GM21737 (cell line): ENCODE measurements around the gene RIMS4.
"Not testable (repeated sequence)": the region's sequence is repeated elsewhere in the genome, so short reads cannot be mapped to it uniquely, and the experiment has no call there.

Experiments used
- ATAC-seq: cut with Tn5 transposase; IDR thresholded peaks from one replicate; pipeline ENCODE4 v1.9.1; 2021; ENCODE audit warnings: mild to moderate bottlenecking, moderate library complexity; ENCODE audit not compliant: unreplicated experiment

Gene RIMS4

DNA sequence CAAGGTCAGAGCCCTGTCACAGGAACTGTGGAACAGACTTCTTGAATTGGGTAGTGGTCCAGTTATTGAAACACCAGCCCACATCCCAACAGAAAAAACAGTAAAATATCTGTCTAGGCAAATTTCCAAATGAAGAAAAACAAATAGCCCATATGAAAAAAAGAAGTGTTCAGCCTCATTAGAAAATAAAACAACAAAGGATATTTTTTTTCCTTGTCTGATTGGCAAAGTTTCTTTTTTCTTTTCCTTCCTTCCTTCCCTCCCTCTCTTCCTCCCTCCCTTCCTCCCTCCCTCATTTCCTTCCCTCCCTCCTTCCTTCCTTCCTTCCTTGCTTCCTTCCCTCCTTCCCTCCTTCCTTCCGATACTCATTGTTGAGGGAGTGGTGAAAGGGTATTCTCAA, 20.6 kb upstream of the RIMS4 start:
- no peak for ATAC-seq

DNA sequence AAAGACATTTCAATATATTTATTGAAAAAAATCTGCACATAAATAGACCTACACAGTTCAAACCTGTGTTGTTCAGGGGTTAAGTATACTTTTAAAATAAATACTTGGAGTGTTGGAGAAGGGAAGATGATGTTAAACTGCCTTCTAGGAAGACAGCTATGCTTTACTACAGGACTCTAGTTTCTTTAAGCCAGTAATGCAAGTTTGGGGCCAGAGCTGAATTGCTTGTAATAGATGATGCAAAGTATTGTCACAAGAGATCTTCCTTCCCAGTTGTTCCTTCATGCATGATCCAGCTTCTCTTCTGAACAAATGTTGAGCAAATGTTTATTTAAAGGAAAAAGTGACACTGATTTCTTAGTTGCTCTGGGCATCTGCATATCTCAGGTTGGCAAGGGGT, 20.2 kb upstream of the RIMS4 start:
- ATAC-seq: no peak

DNA sequence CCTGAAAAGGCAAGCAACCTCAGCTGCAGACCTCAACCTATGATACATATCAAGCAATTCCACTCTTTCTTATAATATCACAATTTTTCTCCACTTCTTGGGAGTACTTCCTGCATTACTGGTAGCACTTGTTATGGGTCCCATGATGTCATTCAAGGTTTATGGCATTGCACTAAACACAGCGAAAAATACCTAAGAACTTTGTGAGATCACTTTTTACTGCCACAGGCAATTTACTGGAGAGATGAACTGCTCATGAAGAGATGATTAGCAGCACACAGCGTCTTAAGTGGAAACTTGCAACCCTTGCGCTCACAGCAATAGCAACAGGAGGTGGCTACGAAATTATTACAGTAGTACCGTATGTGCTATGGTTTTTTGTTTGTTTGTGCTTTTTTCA, 19.3 kb upstream of the RIMS4 start:
- no peak for ATAC-seq

- ATAC-seq: no peak
These were observed 18.3 kb upstream of the RIMS4 start for GRCh38 chr20:44828640-44829039.

- no peak for ATAC-seq
These were observed 17.1 kb upstream of the RIMS4 start for GRCh38 chr20:44827401-44827800.

- ATAC-seq: not testable (repeated sequence)
These were observed 11.2 kb upstream of the RIMS4 start for GRCh38 chr20:44821576-44821975.

GRCh38 chr20:44819936-44820335, 9.6 kb upstream of the RIMS4 start:
- no peak for ATAC-seq

DNA sequence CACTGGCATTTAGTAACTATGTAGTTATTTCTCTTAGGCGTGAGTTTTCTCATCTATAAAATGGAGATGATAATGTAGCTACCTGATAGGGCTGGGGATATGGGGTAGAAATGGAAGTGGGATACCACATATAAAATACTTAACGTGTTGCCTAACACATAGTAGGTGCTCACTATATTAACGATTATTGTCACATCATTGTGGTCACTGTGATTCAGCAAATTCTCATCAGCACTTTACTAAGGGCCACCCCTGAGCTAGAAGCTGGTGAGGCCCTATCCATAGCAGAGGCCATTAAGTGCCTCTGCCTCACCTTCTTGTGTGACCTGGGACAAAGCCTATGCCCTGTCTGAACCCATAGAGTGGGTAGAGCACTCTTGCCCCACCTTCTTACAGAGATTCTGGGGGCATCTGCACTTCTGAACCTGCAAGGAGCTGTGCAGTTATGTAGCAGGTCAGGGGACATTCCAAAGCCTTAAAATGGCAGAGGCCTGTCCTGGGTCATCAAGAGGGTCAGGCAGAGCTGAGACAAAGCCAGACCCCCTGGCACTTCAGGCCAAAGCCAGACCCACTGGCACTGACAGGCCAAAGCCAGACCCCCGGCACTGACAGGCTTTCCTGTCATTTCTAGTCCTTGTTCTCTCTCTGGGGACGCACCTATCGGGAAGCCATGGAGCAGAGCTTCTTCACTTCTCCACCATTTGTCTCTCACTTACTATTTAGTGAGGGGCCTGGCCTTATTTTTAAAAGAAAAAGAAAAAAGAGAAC, 7.0 kb upstream of the RIMS4 start:
- no peak for ATAC-seq

GRCh38 chr20:44814937-44815336, 4.6 kb upstream of the RIMS4 start:
- no peak for ATAC-seq

DNA sequence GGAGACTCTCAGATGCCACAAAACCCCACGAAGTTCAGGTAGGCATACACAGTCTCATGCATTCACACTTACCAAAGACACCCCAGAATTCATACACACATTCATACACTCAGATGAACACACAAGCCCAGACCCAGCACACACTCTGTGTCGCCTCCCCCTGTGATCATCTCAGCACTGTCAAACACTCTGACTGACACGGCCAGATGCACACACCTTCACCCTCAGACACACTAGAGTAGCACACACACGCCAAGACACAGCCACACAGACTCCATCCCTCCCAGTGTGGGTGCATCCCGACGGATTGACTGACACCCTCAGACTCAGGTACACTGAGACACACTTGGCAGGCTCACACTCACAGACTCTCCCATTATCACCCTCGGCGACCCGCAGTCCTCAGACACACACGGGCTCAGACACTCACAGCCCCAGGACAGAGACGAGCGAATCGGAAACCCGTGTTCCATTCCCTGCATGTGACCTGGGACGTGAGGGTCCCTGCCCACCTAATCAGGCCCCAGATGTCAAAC, 872 bp upstream of the RIMS4 start:
- no peak for ATAC-seq

GRCh38 chr20:44810061-44810390, 320 bp downstream of the RIMS4 start:
- ATAC-seq: no peak

GRCh38 chr20:44809380-44810060, 826 bp downstream of the RIMS4 start:
- no peak for ATAC-seq

GRCh38 chr20:44807684-44808056, 2.7 kb downstream of the RIMS4 start:
- ATAC-seq: no peak

GRCh38 chr20:44807051-44807683, 3.2 kb downstream of the RIMS4 start:
- ATAC-seq: no peak

GRCh38 chr20:44805979-44806620, 4.2 kb downstream of the RIMS4 start:
- ATAC-seq: no peak

GRCh38 chr20:44805335-44805978, 4.9 kb downstream of the RIMS4 start:
- ATAC-seq: no peak

GRCh38 chr20:44803383-44803941, 6.9 kb downstream of the RIMS4 start:
- ATAC-seq: no peak

DNA sequence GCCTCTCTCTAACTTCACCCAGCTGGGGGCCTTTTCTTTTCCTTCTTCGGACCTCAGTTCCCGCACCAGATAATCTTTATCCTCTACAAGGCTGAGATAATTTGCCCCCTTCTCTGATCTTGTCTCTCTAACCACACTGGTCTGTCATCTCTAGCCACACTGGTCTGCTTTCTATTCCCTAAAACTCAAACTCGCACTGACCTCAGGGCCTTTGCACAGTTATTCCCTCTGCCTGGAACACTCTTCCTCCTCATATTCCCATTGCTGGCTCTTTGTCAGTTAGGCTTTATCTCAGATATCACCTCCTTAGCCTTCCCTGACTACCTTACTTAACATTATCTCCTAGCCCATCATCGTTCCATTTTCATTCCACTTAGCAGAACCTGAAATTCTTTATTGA, 7.6 kb downstream of the RIMS4 start:
- ATAC-seq: no peak

GRCh38 chr20:44800391-44801046, 9.8 kb downstream of the RIMS4 start:
- no peak for ATAC-seq

GRCh38 chr20:44799691-44800090, 10.7 kb downstream of the RIMS4 start:
- ATAC-seq: no peak
